GM23248 (cell line): ENCODE measurements around the gene DLAT.

Experiments
- EZH2 ChIP-seq: fragments of 200-600 bp; sonication (generic); IDR thresholded peaks from 2 replicates; pipeline ENCODE4 v1.6.1; 2018; ENCODE audit warnings: antibody characterized with exemption, mild to moderate bottlenecking; ENCODE audit not compliant: insufficient read depth, poor library complexity, severe bottlenecking
- EZH2phosphoT487 ChIP-seq: fragments of 200-600 bp; sonication (generic); IDR thresholded peaks from 2 replicates; pipeline ENCODE4 v1.6.1; 2018; ENCODE audit warnings: antibody characterized with exemption, moderate library complexity, mild to moderate bottlenecking, low read depth; ENCODE audit not compliant: insufficient read depth

DNA sequence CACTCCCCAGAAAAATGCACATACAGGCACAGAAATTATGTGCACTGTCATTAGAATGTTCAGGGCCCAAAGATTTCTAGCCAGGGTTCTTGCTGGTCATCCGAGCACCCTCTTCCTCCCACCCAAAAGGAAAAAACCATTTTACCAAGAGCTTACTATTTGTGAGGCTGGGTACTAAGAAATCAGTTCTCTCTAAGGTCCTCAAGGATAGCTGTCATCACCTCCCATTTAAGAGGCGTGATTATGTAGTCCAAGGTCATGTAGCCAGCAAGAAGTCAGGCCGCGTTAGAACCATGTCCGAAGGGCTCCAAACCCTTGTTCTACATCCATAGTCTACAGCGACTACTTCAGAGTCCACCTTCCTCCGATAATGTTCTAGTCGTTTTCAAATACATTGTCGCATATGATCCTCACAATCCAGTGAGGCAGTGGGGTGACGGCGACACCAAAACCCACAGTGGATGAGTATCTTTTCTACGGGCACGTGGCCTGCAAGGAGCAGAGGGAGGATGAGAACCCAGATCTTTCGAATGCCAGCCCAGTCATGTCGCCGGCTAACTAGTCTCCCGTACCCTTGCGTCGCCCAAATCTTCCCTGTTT, 60.7 kb downstream of the DLAT start:
- TF ChIP-seq EZH2 (no peak), EZH2phosphoT487 (no peak)
